Glomerular visceral epithelial cell (primary cell): Measurements from ENCODE around the gene VN1R5.
"Not testable (repeated sequence)": the region's sequence is repeated elsewhere in the genome, so short reads cannot be mapped to it uniquely, and the experiment has no call there.

Experiments
- DNase-seq: peaks from one replicate; pipeline ENCODE4 v3.0.0-alpha.2; 2016; ENCODE audit errors: extremely low spot score

VN1R5 gene

GRCh38 chr1:247255772-247256171 lies at the start of gene VN1R5:
Gene VN1R5, plus strand, starts transcription at chr1:247256072.
- not testable (repeated sequence) for DNase-seq

GRCh38 chr1:247209396-247209795 lies 46.5 kb upstream of the VN1R5 start:
- no peak for DNase-seq

GRCh38 chr1:247210062-247210375 lies 45.9 kb upstream of the VN1R5 start:
- no peak for DNase-seq

DNA sequence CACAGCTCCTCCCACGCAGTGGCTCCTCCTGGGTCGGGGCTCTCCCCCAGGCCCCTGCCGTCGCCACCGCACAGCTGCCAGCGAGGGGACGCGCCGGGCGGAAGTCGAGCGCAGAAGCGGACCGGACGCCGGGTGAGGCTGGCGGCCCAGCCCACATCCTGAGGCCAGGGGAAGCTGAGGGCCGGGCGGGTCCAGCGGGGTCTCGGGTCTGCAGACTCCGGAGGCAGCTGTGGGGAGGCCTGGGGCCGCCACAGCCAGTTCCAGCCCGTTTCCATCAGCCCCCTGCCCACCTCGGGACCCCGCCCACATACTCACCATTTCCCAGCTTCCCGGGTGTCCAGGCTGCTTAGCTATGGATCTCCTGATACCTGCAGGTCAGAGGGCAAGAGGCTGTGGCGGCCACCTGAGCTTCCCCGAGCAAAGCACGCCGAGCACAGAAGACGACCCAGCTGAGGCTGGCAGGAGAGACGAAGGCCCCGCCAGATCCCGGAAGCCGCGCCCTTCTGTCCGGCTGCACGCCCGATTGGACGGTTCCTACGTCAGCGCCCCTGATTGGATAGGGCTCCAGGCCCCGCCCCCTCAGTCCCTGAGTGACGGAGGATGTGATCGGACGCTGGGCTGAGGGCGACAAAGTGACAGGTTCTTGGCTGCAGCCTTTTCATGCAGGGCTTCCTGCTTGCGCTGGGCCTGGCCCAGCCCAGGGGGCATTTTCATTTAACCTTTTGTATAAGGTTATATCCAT lies 45.3 kb upstream of the VN1R5 start:
- DNase-seq, result peak; percentile 94

DNA sequence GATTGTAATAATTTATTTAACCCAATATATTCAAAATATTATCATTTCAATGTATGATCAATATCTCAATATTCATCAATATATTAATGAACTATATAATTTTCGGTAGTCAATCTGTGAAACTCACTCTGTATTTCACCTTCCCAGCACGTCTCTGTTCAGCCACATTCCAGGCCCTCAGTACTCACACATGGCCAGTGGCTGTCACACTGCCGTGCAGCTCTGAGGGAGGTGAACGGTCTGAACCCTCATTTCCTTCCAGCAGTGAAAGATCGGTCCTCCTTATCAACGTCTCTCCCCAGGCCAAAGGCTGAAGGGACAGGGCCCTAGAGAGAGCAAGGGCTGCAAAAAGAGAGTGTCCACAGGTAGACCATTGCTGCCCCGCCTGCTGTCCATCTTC lies 44.5 kb upstream of the VN1R5 start:
- DNase-seq, result no peak

GRCh38 chr1:247212012-247212411 lies 43.9 kb upstream of the VN1R5 start:
- DNase-seq, result peak; percentile 35

DNA sequence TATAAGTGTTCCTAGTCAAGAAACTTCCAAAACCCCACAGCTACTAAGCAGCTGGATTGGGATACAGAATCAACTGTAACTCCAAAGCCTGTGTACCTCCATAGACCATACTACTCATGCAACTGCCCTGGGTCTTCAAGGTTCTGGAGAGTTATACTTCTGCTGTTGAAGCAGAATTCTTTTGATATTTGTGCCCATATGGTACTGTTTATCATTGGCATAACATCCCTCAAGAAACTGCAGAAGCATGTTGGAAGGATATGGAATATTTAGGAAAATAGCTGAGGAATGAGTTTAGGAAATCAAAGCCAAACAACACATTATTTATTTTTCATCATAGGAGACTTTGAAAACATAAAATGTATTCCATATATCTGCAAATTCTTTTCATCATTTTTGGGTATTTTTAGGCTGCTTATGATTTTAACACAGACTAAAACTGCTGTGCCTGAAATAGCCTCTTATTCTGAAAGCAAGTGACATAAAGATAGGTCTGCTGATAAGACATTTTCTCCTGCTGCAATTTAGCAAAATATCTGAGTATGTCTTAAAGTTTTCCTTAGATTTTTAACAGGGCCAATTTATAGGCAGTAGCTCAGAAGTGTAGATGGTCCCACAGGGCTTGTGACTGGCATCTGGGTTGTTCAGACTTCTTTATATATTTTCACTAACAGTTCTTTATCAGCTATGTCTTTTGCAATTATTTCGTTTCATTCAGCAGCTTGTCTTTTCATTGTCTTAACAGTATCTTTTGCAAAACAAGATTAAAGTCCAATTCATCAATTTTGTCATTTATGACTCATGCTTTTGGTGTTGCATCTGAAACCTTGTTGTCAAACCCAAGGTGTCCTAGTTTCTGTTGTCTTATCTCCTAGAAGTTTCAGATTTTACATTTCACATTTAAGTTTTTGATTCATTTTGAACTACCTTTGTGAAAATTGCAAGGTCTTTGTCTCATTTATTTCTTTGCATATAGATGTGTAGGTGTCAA lies 43.0 kb upstream of the VN1R5 start:
- DNase-seq, result no peak

DNA sequence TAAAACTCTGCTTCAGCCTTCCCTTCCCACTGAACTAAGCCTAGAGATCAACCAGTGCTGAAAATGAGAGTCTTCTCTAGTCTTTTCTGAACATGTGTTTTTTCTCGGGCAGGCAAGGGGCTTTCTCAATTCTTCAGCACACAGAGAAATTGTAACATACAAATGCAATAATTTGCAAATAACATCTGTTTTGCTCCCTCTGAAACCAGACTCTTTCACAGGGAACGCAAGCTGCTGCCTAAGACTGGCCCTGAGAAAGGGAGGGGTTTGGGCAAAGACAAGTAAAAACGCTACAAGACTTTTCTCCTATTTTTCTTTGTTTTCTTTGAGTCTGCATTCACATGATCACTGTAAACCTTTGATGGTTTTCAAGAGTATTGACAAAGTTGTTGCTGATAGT lies 39.6 kb upstream of the VN1R5 start:
- DNase-seq, result no peak

DNA sequence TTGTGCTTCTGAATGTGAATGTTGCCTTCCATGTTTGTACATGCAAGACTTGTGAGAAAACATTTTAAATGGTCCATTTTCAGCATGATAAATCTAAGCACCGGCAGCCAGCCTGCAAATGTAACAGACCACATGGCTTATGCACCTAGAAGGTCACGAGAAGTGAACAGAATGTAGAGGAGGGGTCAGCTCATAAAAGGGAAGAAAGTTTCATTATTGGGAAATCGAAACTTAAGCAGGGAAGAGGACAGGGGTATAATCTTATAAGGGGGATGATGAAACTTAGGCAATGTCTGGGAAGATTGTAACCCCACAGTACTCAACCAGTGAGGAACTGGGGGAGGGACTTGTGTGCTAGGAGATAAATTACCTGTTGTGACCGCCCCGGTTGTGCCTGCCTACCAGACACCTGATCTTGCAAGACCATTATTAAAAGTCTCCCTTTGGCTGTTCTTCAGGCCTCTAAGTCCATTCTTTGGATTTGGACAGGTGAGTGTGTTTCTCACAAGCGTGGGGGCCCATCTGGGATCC lies 37.7 kb upstream of the VN1R5 start:
- DNase-seq, result no peak

- DNase-seq, result not testable (repeated sequence)
These were observed 35.6 kb upstream of the VN1R5 start for GRCh38 chr1:247220280-247220679.

DNA sequence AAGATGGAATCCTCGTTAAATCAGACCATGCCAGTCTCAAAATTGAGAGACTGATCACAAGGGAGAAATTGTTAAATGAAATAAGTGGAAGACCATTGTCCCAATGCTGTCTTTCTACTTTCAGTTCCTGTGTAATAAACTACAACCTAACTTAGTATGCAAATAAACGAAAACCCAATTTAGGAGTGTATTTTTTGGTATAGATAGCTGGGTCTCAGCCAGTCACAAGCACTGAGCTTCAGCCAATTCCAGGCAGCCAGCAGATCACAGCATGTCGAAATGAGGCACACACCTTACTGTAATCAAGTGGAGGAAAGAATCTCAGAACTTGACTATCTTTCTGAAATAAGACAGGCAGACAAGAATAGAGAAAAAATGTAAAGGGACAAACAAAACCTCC lies 33.0 kb upstream of the VN1R5 start:
- no peak for DNase-seq

GRCh38 chr1:247224822-247225221 lies 31.1 kb upstream of the VN1R5 start:
- DNase-seq, result no peak

- DNase-seq, result no peak
These were observed 27.7 kb upstream of the VN1R5 start for GRCh38 chr1:247228133-247228532.

GRCh38 chr1:247241691-247242090 lies 14.2 kb upstream of the VN1R5 start:
- DNase-seq, result peak; percentile 12

DNA sequence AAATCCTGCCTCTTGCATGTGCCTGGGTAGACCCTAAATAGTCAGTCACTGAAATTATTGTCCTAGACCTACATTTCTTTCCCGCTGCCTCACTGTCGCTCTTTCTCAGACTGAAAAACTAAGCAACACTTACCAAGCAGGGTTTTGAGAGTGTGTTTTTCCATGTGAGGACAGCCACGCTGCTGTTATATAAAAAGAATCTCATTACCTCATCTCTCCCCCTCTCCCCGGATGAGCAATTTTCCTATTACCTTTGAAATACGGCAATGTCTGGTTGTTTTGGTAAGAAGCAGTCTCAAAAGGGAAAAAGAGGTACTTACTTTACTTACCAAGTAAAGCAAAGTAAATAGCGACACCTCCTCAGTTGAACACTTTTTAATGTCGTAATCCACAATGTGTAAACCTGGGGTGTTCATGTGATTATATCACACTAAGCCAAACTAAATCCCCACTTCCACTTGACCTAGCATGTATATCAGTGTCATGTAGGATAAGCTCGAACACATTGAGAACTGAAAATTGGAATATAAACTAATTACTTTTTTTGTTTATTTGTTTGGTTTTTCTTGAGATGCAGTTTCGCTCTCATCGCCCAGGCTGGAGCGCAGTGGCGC lies 12.2 kb upstream of the VN1R5 start:
- DNase-seq, result peak; percentile 15

GRCh38 chr1:247246325-247247115 lies 9.4 kb upstream of the VN1R5 start:
- no peak for DNase-seq

- DNase-seq, result no peak
These were observed 8.3 kb upstream of the VN1R5 start for GRCh38 chr1:247247568-247247967.

DNA sequence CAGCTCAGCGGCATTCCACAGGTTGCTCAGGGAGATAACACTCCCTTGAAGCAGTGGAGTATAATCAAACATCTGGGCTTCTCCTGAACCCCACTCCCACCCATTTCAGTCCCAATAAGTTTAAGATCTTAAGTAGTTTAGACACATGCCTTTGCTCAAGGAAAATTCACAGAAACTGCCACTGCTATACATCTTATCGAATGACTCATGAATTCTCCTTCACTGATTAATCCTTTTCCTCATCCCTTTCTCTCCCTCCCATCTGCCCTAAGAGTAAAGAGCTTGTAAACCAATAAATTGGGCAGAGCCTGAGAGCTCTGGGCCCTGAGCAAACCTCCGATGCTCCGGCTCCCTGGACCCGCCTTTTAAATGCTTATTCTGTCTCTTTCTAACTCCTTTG lies 10.2 kb downstream of the VN1R5 start:
- no peak for DNase-seq

- DNase-seq, result no peak
These were observed 12.6 kb downstream of the VN1R5 start for GRCh38 chr1:247268390-247269045.

GRCh38 chr1:247269133-247269532 lies 13.3 kb downstream of the VN1R5 start:
- no peak for DNase-seq

GRCh38 chr1:247270003-247270402 lies 14.1 kb downstream of the VN1R5 start:
- DNase-seq, result no peak
